H1 (cell line): ENCODE data around the gene SUSD6. TPM values are rescaled to one million over a fixed set of nuclear protein-coding genes. Genes with fewer than 3 reads are reported as not detected.

Experiments used
- CTCF ChIA-PET: fragments of 300-600 bp; sonication (Branson Sonifier 250); formaldehyde crosslinking; loops from one replicate; lab custom pipeline; 2021; ENCODE audit not compliant: partially characterized antibody; lab: Charles Lee
- POLR2A ChIA-PET: fragments of 300-600 bp; sonication (Branson Sonifier 250); formaldehyde crosslinking; loops from one replicate; lab custom pipeline; 2021; ENCODE audit warnings: inconsistent platforms; ENCODE audit not compliant: partially characterized antibody; lab: Charles Lee
- DNase-seq, 2 experiments: peaks; one replicate each; pipeline versions ENCODE4 v3.0.0 to v3.0.0-alpha.2; 2010 to 2022; ENCODE audit warnings: low spot score in 2 of 2, low read depth in 1 of 2, mixed read lengths in 1 of 2
- FAIRE-seq: peaks from 2 replicates; lab custom pipeline; 2011; peaks lifted over from hg19 to GRCh38; lab: Jason Lieb, UNC
- H2AFZ ChIP-seq: 2 replicates; pipeline ENCODE4 v1.8.1; 2012; ENCODE audit warnings: low read length, inconsistent platforms
- H2AK5ac ChIP-seq: 2 replicates; pipeline ENCODE4 v1.6.1; 2013; ENCODE audit warnings: low read depth, low read length
- H2BK120ac ChIP-seq: replicated peaks from 2 replicates; pipeline ENCODE3; 2013; ENCODE audit warnings: low read depth, low read length, inconsistent platforms
- H2BK12ac ChIP-seq: 2 replicates; pipeline ENCODE4 v1.6.1; 2013; ENCODE audit warnings: low read depth, low read length
- H2BK15ac ChIP-seq: 2 replicates; pipeline ENCODE4 v1.6.1; 2013; ENCODE audit warnings: low read length
- H2BK20ac ChIP-seq: 2 replicates; pipeline ENCODE4 v1.6.1; 2013; ENCODE audit warnings: low read length
- H2BK5ac ChIP-seq: 2 replicates; pipeline ENCODE4 v1.6.1; 2013; ENCODE audit warnings: low read depth, low read length
- H3K14ac ChIP-seq: 2 replicates; pipeline ENCODE4 v1.6.1; 2013; ENCODE audit warnings: inconsistent platforms; ENCODE audit not compliant: insufficient read length
- H3K18ac ChIP-seq: 2 replicates; pipeline ENCODE4 v1.6.1; 2013; ENCODE audit warnings: low read length; ENCODE audit errors: extremely low read depth
- H3K23ac ChIP-seq: 2 replicates; pipeline ENCODE4 v1.6.1; 2013; ENCODE audit warnings: inconsistent platforms; ENCODE audit not compliant: insufficient read length
- H3K23me2 ChIP-seq: 2 replicates; pipeline ENCODE4 v1.6.1; 2013; ENCODE audit warnings: low read depth, low read length
- H3K27ac ChIP-seq: 2 replicates; pipeline ENCODE4 v1.6.1; 2011; ENCODE audit warnings: low read depth, low read length, inconsistent platforms
- H3K27me3 ChIP-seq, 4 experiments: replicated peaks in 1 of 4; 1 replicate in 1 of 4; 2 replicates in 3 of 4; pipeline versions ENCODE4 v1.6.1 to v1.8.1; 2011 to 2013; ENCODE audit warnings: low read length in 3 of 4, mild to moderate bottlenecking in 3 of 4, inconsistent platforms in 2 of 4, mixed read lengths in 2 of 4, moderate library complexity in 1 of 4; ENCODE audit not compliant: control insufficient read depth in 3 of 4, insufficient read depth in 3 of 4; ENCODE audit errors: extremely low read depth in 1 of 4
- H3K36me3 ChIP-seq, 4 experiments: 2 replicates each; pipeline versions ENCODE4 v1.6.1 to v1.8.1; 2011 to 2013; ENCODE audit warnings: mild to moderate bottlenecking in 4 of 4, low read length in 3 of 4, moderate library complexity in 2 of 4, control low read depth in 1 of 4, inconsistent platforms in 1 of 4; ENCODE audit not compliant: insufficient read depth in 4 of 4, control insufficient read depth in 2 of 4
- H3K4ac ChIP-seq: replicated peaks from 2 replicates; pipeline ENCODE3; 2013; ENCODE audit warnings: low read length, low read depth, mixed read lengths, inconsistent platforms; ENCODE audit not compliant: insufficient read length
- H3K4me1 ChIP-seq, 4 experiments: replicated peaks in 1 of 4; 1 replicate in 1 of 4; 2 replicates in 3 of 4; pipeline versions ENCODE4 v1.6.1 to v1.8.1; 2011 to 2013; ENCODE audit warnings: low read length in 3 of 4, inconsistent platforms in 2 of 4, mixed read lengths in 1 of 4; ENCODE audit not compliant: insufficient read depth in 4 of 4, control insufficient read depth in 3 of 4
- H3K4me2 ChIP-seq, 2 experiments: 2 replicates each; pipeline versions ENCODE4 v1.6.1 to v1.8.1; 2011 to 2013; ENCODE audit warnings: low read depth in 2 of 2, low read length in 2 of 2, control low read depth in 1 of 2, inconsistent platforms in 1 of 2, mild to moderate bottlenecking in 1 of 2; ENCODE audit not compliant: insufficient read depth in 1 of 2
- H3K4me3 ChIP-seq, 4 experiments: fragments of 200-600, 300-600 bp in 1 of 4; sonication (generic), shearing (Covaris generic), sonication (Bioruptor Twin) in 1 of 4; 2 replicates each; pipeline versions ENCODE4 v1.5.1 to v1.8.1; 2011 to 2016; ENCODE audit warnings: low read length in 4 of 4, low read depth in 3 of 4, control low read depth in 2 of 4, inconsistent platforms in 2 of 4, mild to moderate bottlenecking in 2 of 4, mixed read lengths in 1 of 4, moderate library complexity in 1 of 4; ENCODE audit not compliant: insufficient read depth in 2 of 4; ENCODE audit errors: extremely low read depth in 1 of 4
- H3K56ac ChIP-seq: replicated peaks from 2 replicates; pipeline ENCODE3; 2013; ENCODE audit warnings: low read depth, mild to moderate bottlenecking, mixed read lengths, low read length, inconsistent platforms; ENCODE audit not compliant: insufficient read length
- H3K79me1 ChIP-seq: 2 replicates; pipeline ENCODE4 v1.6.1; 2013; ENCODE audit warnings: low read depth, low read length, control low read depth
- H3K79me2 ChIP-seq, 2 experiments: 2 replicates each; pipeline versions ENCODE4 v1.6.1 to v1.8.1; 2012 to 2013; ENCODE audit warnings: low read length in 2 of 2, mild to moderate bottlenecking in 2 of 2, inconsistent platforms in 1 of 2; ENCODE audit not compliant: insufficient read depth in 2 of 2, control insufficient read depth in 1 of 2
- H3K9ac ChIP-seq, 4 experiments: replicated peaks in 1 of 4; 1 replicate in 1 of 4; 2 replicates in 3 of 4; pipeline versions ENCODE4 v1.6.1 to v1.8.1; 2011 to 2013; ENCODE audit warnings: low read depth in 3 of 4, low read length in 3 of 4, control low read depth in 2 of 4, mild to moderate bottlenecking in 2 of 4, moderate library complexity in 2 of 4, inconsistent platforms in 1 of 4; ENCODE audit errors: extremely low read depth in 1 of 4
- H3K9me3 ChIP-seq, 2 experiments: 2 replicates each; pipeline versions ENCODE4 v1.6.1 to v1.8.1; 2012 to 2013; ENCODE audit warnings: mild to moderate bottlenecking in 2 of 2, moderate library complexity in 2 of 2, control low read depth in 1 of 2, inconsistent platforms in 1 of 2, low read depth in 1 of 2, low read length in 1 of 2, mixed read lengths in 1 of 2; ENCODE audit not compliant: insufficient read depth in 2 of 2
- H4K20me1 ChIP-seq, 2 experiments: replicated peaks in 1 of 2; 2 replicates each; pipeline versions ENCODE3 to v1.8.1; 2011 to 2013; ENCODE audit warnings: inconsistent platforms in 2 of 2, low read length in 2 of 2, mild to moderate bottlenecking in 1 of 2; ENCODE audit not compliant: insufficient read depth in 2 of 2, control insufficient read depth in 1 of 2
- H4K5ac ChIP-seq: 2 replicates; pipeline ENCODE4 v1.6.1; 2013; ENCODE audit warnings: low read length, low read depth, mixed read lengths, inconsistent platforms; ENCODE audit not compliant: insufficient read length
- H4K8ac ChIP-seq: 2 replicates; pipeline ENCODE4 v1.8.0; 2013; ENCODE audit warnings: mild to moderate bottlenecking, moderate library complexity, low read length, inconsistent platforms; ENCODE audit not compliant: insufficient read depth; ENCODE audit errors: extremely low read depth
- H4K91ac ChIP-seq: replicated peaks from 2 replicates; pipeline ENCODE3; 2013; ENCODE audit warnings: low read length, mixed read lengths, inconsistent platforms; ENCODE audit not compliant: insufficient read length
- ATF2 ChIP-seq: IDR thresholded peaks from 2 replicates; pipeline ENCODE4 v1.6.1; 2012; ENCODE audit warnings: low read length, inconsistent platforms
- CHD1 ChIP-seq: IDR thresholded peaks from 2 replicates; pipeline ENCODE4 v1.6.1; 2012; ENCODE audit warnings: low read depth, low read length, improper control_type of control experiment
- KDM5A ChIP-seq: fragments of 200-600 bp; IDR thresholded peaks from 2 replicates; pipeline ENCODE4 v1.7.1; 2012; ENCODE audit warnings: mild to moderate bottlenecking, low read length, inconsistent platforms, mixed read lengths
- WGBS, 2 experiments: shearing (Covaris generic) in 1 of 2; methylation state at CpG; one replicate each; pipeline versions ENCODE4 v1.1.6 to v1.1.7; 2013 to 2015; ENCODE audit warnings: low lambda C conversion rate in 2 of 2, mixed read lengths in 2 of 2, inconsistent platforms in 1 of 2, low coverage in 1 of 2, missing lambda C conversion rate in 1 of 2; ENCODE audit not compliant: insufficient replicate concordance in 2 of 2, insufficient coverage in 1 of 2, insufficient read length in 1 of 2; ENCODE audit errors: extremely low coverage in 1 of 2, missing lambda C conversion rate in 1 of 2; 5-methylcytosine and 5-hydroxymethylcytosine counted together
- polyA plus RNA-seq, 7 experiments: library from polyadenylated mRNA; depleted of rRNA in 3 of 7; stranded (reverse) in 5 of 7; unstranded in 2 of 7; fragments of >200 nt in 5 of 7; fragments of 200-250 nt in 2 of 7; gene quantifications; 1 replicate in 5 of 7; 2 replicates in 1 of 7; 4 replicates in 1 of 7; pipeline versions ENCODE4 v1.2.1 to v1.2.3, GENCODE V29; 2011 to 2013; ENCODE audit warnings: missing spikeins in 2 of 7, mixed read lengths in 2 of 7
- total RNA-seq: library from RNA; stranded (reverse); fragmentation: NEBNext Ultra II Directional; extraction: Animal tissue kit (Norgen Biotek cat#: 25700); gene quantifications from 2 replicates; pipeline ENCODE4 v1.2.1, GENCODE V29; 2021

The SUSD6 gene
- total and polyA plus RNA-seq, 2 of the 8 experiments (the other 6 are each of a cell fraction or from before 2014, with no cell fraction given): 3.0 to 3.8 TPM

GRCh38 chr14:69711477-69711876 is 100.1 kb downstream of the SUSD6 start:
- H3K4me2 ChIP-seq: no peak overlapping the region
- TF ChIP-seq KDM5A (no peak), ATF2 (no peak), CHD1 (no peak)

More at GRCh38 chr14:69711477-69711876, 100.1 kb downstream of the SUSD6 start:
- Histone ChIP-seq H2AK5ac (peak overlapping the region; percentile 84; the same call in 1 of the 2 replicates), H3K23ac (no peak overlapping the region), H2BK20ac (peak overlapping the region; percentile 95; the same call in 1 of the 2 replicates), H3K9me3 (no peaks in the 10 kb centered on the region), H4K91ac (peak overlapping the region; percentile 69), H3K56ac (no peak overlapping the region), H3K79me1 (no peaks in the 10 kb centered on the region), H3K23me2 (no peaks in the 10 kb centered on the region), H2BK5ac (peak overlapping the region; percentile 99), H3K4me3 (no peak overlapping the region), H3K36me3 (no peaks in the 10 kb centered on the region), H3K4ac (peak overlapping the region; percentile 55), H3K18ac (0 out of 2 replicates have a peak overlapping the region, but pooled peaks have one; percentile 96), H3K27me3 (no peaks in the 10 kb centered on the region), H2BK120ac (peak overlapping the region; percentile 16), H2BK15ac (peak overlapping the region; percentile 88; the same call in 1 of the 2 replicates), H2BK12ac (peak overlapping the region; percentile 99; the same call in 1 of the 2 replicates), H4K5ac (no peak overlapping the region), H4K8ac (no peak overlapping the region), H2AFZ (no peak overlapping the region), H3K79me2 (no peaks in the 10 kb centered on the region), H3K9ac (no peak overlapping the region), H3K4me1 (peaks cover 16 to 36% (median 28%) of the 10 kb centered on the region in 4 experiments), H3K27ac (no peak overlapping the region), H4K20me1 (no peaks in the 10 kb centered on the region), H3K14ac (no peak overlapping the region)
- FAIRE-seq: no peak
- CTCF ChIA-PET: interaction anchor here (0.7 to 4.9 kb wide), 13 partner anchors 10 to 236 kb away, joined by 3 to 39 read pairs (median 4); partner anchors contain the start of gene SUSD6
- POLR2A ChIA-PET: interaction anchor here (1.1 kb wide), 1 partner anchor 10 kb away, joined by 3 read pairs; no protein-coding TSS in a partner anchor
- DNase-seq: no peak
- 78% methylated on average over 1 of the region's 1 CpG; no CpG with 5 or more reads in 1 of the 2 experiments for WGBS, 2 experiments
